H9 (cell line): ENCODE data around the gene COL4A6. TPM values are rescaled to one million over a fixed set of nuclear protein-coding genes. Genes with fewer than 3 reads are reported as not detected.

Source experiments
- DNase-seq: peaks from one replicate; pipeline ENCODE4 v3.0.0-alpha.2; 2017
- H2AFZ ChIP-seq: one replicate; pipeline ENCODE4 v1.6.1; 2013; ENCODE audit warnings: mild to moderate bottlenecking, low read length, control low read depth, moderate library complexity
- H2AK5ac ChIP-seq: 2 replicates; pipeline ENCODE4 v1.6.1; 2013; ENCODE audit warnings: low read length, control low read depth, mixed read lengths; ENCODE audit not compliant: insufficient read length
- H2BK120ac ChIP-seq: one replicate; pipeline ENCODE4 v1.6.1; 2013; ENCODE audit warnings: low read depth, mild to moderate bottlenecking, low read length, control low read depth, inconsistent platforms; ENCODE audit not compliant: poor library complexity, severe bottlenecking
- H2BK12ac ChIP-seq: 2 replicates; pipeline ENCODE4 v1.6.1; 2013; ENCODE audit warnings: low read length, control low read depth, mixed read lengths, low read depth; ENCODE audit not compliant: insufficient read length
- H2BK15ac ChIP-seq: 2 replicates; pipeline ENCODE4 v1.6.1; 2013; ENCODE audit warnings: low read depth, low read length, control low read depth
- H2BK20ac ChIP-seq: one replicate; pipeline ENCODE4 v1.6.1; 2013; ENCODE audit warnings: low read depth, mild to moderate bottlenecking, low read length, control low read depth, inconsistent platforms; ENCODE audit not compliant: poor library complexity, severe bottlenecking
- H2BK5ac ChIP-seq: 2 replicates; pipeline ENCODE4 v1.6.1; 2013; ENCODE audit warnings: low read length, control low read depth, mixed read lengths; ENCODE audit not compliant: insufficient read length
- H3K14ac ChIP-seq: 2 replicates; pipeline ENCODE4 v1.6.1; 2013; ENCODE audit warnings: low read length, control low read depth; ENCODE audit not compliant: insufficient read depth
- H3K18ac ChIP-seq: 2 replicates; pipeline ENCODE4 v1.6.1; 2013; ENCODE audit warnings: low read depth, mild to moderate bottlenecking, mixed read lengths, low read length, control low read depth; ENCODE audit not compliant: insufficient read length
- H3K23ac ChIP-seq: 2 replicates; pipeline ENCODE4 v1.6.1; 2013; ENCODE audit warnings: low read length, control low read depth, mixed read lengths, low read depth; ENCODE audit not compliant: insufficient read length
- H3K23me2 ChIP-seq: 2 replicates; pipeline ENCODE4 v1.6.1; 2013; ENCODE audit warnings: low read depth, mild to moderate bottlenecking, mixed read lengths, low read length, control low read depth; ENCODE audit not compliant: insufficient read length, poor library complexity, severe bottlenecking
- H3K27ac ChIP-seq: 2 replicates; pipeline ENCODE4 v1.5.1; 2013; ENCODE audit warnings: low read length, control low read depth, mixed read lengths, low read depth; ENCODE audit not compliant: insufficient read length
- H3K27me3 ChIP-seq: 2 replicates; pipeline ENCODE4 v1.6.1; 2013; ENCODE audit warnings: low read length, control low read depth, inconsistent platforms; ENCODE audit not compliant: insufficient read depth
- H3K4ac ChIP-seq: 2 replicates; pipeline ENCODE4 v1.6.1; 2013; ENCODE audit warnings: low read depth, mild to moderate bottlenecking, control low read depth, inconsistent platforms, low read length, moderate library complexity
- H3K4me1 ChIP-seq: 2 replicates; pipeline ENCODE4 v1.6.1; 2013; ENCODE audit warnings: low read length, control low read depth, inconsistent platforms; ENCODE audit not compliant: insufficient read depth
- H3K4me2 ChIP-seq: 2 replicates; pipeline ENCODE4 v1.6.1; 2013; ENCODE audit warnings: low read length, control low read depth, mixed read lengths; ENCODE audit not compliant: insufficient read length, insufficient read depth
- H3K56ac ChIP-seq: 2 replicates; pipeline ENCODE4 v1.6.1; 2013; ENCODE audit warnings: low read depth, mild to moderate bottlenecking, mixed read lengths, low read length, control low read depth; ENCODE audit not compliant: insufficient read length
- H3K79me1 ChIP-seq: 2 replicates; pipeline ENCODE4 v1.6.1; 2013; ENCODE audit warnings: low read depth, mild to moderate bottlenecking, moderate library complexity, low read length, control low read depth, inconsistent platforms; ENCODE audit not compliant: insufficient read depth, poor library complexity, severe bottlenecking
- H3K79me2 ChIP-seq: 2 replicates; pipeline ENCODE4 v1.6.1; 2013; ENCODE audit warnings: low read length, control low read depth, inconsistent platforms; ENCODE audit not compliant: insufficient read depth
- H3K9ac ChIP-seq: 2 replicates; pipeline ENCODE4 v1.6.1; 2013; ENCODE audit warnings: low read length, control low read depth, mixed read lengths; ENCODE audit not compliant: insufficient read length; ENCODE audit errors: extremely low read depth
- H3K9me3 ChIP-seq: one replicate; pipeline ENCODE4 v1.6.1; 2013; ENCODE audit warnings: low read depth, low read length, inconsistent platforms; ENCODE audit not compliant: control insufficient read depth
- H3T11ph ChIP-seq: one replicate; pipeline ENCODE4 v1.6.1; 2013; ENCODE audit warnings: mild to moderate bottlenecking, low read length, control low read depth, inconsistent platforms
- H4K20me1 ChIP-seq: one replicate; pipeline ENCODE4 v1.6.1; 2013; ENCODE audit not compliant: control insufficient read depth, insufficient read length, insufficient read depth
- H4K5ac ChIP-seq: 2 replicates; pipeline ENCODE4 v1.6.1; 2013; ENCODE audit warnings: low read depth, mild to moderate bottlenecking, mixed read lengths, low read length, control low read depth; ENCODE audit not compliant: insufficient read length
- H4K8ac ChIP-seq: replicated peaks from 2 replicates; pipeline ENCODE4 v1.6.1; 2013; ENCODE audit warnings: low read length, control low read depth, mixed read lengths, low read depth; ENCODE audit not compliant: insufficient read length
- H4K91ac ChIP-seq: 2 replicates; pipeline ENCODE4 v1.6.1; 2013; ENCODE audit warnings: low read depth, mild to moderate bottlenecking, moderate library complexity, mixed read lengths, low read length, control low read depth; ENCODE audit not compliant: insufficient read length
- H3K27ac Mint-ChIP-seq, 3 experiments: 2 replicates in 2 of 3; 3 replicates in 1 of 3; pipeline ENCODE4 v1.8.0; 2020 to 2021; ENCODE audit warnings: mixed read lengths in 3 of 3, mild to moderate bottlenecking in 1 of 3, moderate library complexity in 1 of 3
- H3K27me3 Mint-ChIP-seq: 2 replicates; pipeline ENCODE4 v1.8.0; 2021; ENCODE audit warnings: low read depth, mild to moderate bottlenecking, moderate library complexity, mixed read lengths
- H3K36me3 Mint-ChIP-seq, 3 experiments: 2 replicates in 2 of 3; 3 replicates in 1 of 3; pipeline ENCODE4 v1.8.0; 2020 to 2021; ENCODE audit warnings: low read depth in 3 of 3, mixed read lengths in 3 of 3; ENCODE audit not compliant: insufficient read depth in 1 of 3
- H3K4me1 Mint-ChIP-seq, 2 experiments: 2 replicates each; pipeline ENCODE4 v1.8.0; 2020; ENCODE audit warnings: mixed read lengths in 2 of 2
- H3K4me3 Mint-ChIP-seq, 2 experiments: 2 replicates in 1 of 2; 3 replicates in 1 of 2; pipeline ENCODE4 v1.8.0; 2020 to 2021; ENCODE audit warnings: mild to moderate bottlenecking in 2 of 2, mixed read lengths in 2 of 2, moderate library complexity in 1 of 2
- H3K9me3 Mint-ChIP-seq, 2 experiments: 2 replicates in 1 of 2; 3 replicates in 1 of 2; pipeline ENCODE4 v1.8.0; 2020; ENCODE audit warnings: mild to moderate bottlenecking in 2 of 2, mixed read lengths in 2 of 2, moderate library complexity in 1 of 2
- WGBS: extraction: QIAGEN DNeasy Blood & Tissue Kit; methylation state at CpG from one replicate; pipeline ENCODE4 v1.1.7; 2013; ENCODE audit warnings: missing lambda C conversion rate, low lambda C conversion rate, mixed read lengths; ENCODE audit not compliant: insufficient read length; ENCODE audit errors: extremely low coverage; 5-methylcytosine and 5-hydroxymethylcytosine counted together
- total RNA-seq: library from RNA; stranded (reverse); gene quantifications from 2 replicates; pipeline ENCODE4 v1.2.1, GENCODE V29; 2021
- TF ChIP-seq, protein P1 (sequence below): fragments of 200-600 bp; sonication (generic); conservative IDR thresholded peaks from 3 replicates; pipeline ENCODE4 v1.8.0; 2021; ENCODE audit warnings: antibody characterized with exemption, mild to moderate bottlenecking

Gene COL4A6
- total RNA-seq, 1 experiment from 2014 or later, result 16.7 TPM

- H3K4me1 Mint-ChIP-seq, result peaks cover 17 to 18% of the 10 kb centered on the region in 2 experiments
- DNase-seq, result no peak
- H2BK15ac ChIP-seq, result no peak overlapping the region
- H2BK20ac ChIP-seq, result no peak overlapping the region
- no peaks in the 10 kb centered on the region for H3K27me3 Mint-ChIP-seq
- no peak overlapping the region for H2BK12ac ChIP-seq
- no peak overlapping the region for H2AFZ ChIP-seq
- H3K27ac ChIP-seq, result no peak overlapping the region
- no peak overlapping the region for H3K56ac ChIP-seq
- H2BK5ac ChIP-seq, result no peak overlapping the region
- no peak overlapping the region for H3K14ac ChIP-seq
- no peaks in the 10 kb centered on the region for H3K79me1 ChIP-seq
- H3K4me3 Mint-ChIP-seq, result no peak overlapping the region
- no peak overlapping the region for H3K23ac ChIP-seq
- H3K4me1 ChIP-seq, result no peaks in the 10 kb centered on the region
- TF ChIP-seq, protein P1, sequence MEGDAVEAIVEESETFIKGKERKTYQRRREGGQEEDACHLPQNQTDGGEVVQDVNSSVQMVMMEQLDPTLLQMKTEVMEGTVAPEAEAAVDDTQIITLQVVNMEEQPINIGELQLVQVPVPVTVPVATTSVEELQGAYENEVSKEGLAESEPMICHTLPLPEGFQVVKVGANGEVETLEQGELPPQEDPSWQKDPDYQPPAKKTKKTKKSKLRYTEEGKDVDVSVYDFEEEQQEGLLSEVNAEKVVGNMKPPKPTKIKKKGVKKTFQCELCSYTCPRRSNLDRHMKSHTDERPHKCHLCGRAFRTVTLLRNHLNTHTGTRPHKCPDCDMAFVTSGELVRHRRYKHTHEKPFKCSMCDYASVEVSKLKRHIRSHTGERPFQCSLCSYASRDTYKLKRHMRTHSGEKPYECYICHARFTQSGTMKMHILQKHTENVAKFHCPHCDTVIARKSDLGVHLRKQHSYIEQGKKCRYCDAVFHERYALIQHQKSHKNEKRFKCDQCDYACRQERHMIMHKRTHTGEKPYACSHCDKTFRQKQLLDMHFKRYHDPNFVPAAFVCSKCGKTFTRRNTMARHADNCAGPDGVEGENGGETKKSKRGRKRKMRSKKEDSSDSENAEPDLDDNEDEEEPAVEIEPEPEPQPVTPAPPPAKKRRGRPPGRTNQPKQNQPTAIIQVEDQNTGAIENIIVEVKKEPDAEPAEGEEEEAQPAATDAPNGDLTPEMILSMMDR, result no peak
- no peaks in the 10 kb centered on the region for H3K9me3 Mint-ChIP-seq
- no peak overlapping the region for H4K8ac ChIP-seq
- no peak overlapping the region for H3K27ac Mint-ChIP-seq
- H3T11ph ChIP-seq, result no peak overlapping the region
- peaks cover 0 to 8% (median 5%) of the 10 kb centered on the region in 3 experiments; a peak in 3 of 7 replicates for H3K36me3 Mint-ChIP-seq
- H3K4me2 ChIP-seq, result no peak overlapping the region
- H3K79me2 ChIP-seq, result no peaks in the 10 kb centered on the region
- H3K9ac ChIP-seq, result no peak overlapping the region
- H3K9me3 ChIP-seq, result no peaks in the 10 kb centered on the region
- H4K5ac ChIP-seq, result no peak overlapping the region
- H4K20me1 ChIP-seq, result no peaks in the 10 kb centered on the region
- no peaks in the 10 kb centered on the region for H3K27me3 ChIP-seq
- H3K4ac ChIP-seq, result no peak overlapping the region
- no peak overlapping the region for H2BK120ac ChIP-seq
- H3K23me2 ChIP-seq, result no peaks in the 10 kb centered on the region
- H4K91ac ChIP-seq, result no peak overlapping the region
- WGBS, result no CpG with 5 or more reads among the region's 7 CpGs
- no peak overlapping the region for H3K18ac ChIP-seq
- no peak overlapping the region for H2AK5ac ChIP-seq
Measured at GRCh38 chrX:108221301-108221864, 216.8 kb downstream of the COL4A6 start.
